KMS-11 (cell line): ENCODE measurements around the gene NFIL3.

ENCODE experiments used
- H2AFZ ChIP-seq: fragments of 200-600 bp; sonication (generic); 2 replicates; pipeline ENCODE4 v1.6.1; 2016; ENCODE audit warnings: antibody characterized with exemption, mixed run types, low read depth
- H3K27ac ChIP-seq: fragments of 200-600 bp; sonication (generic); 2 replicates; pipeline ENCODE4 v1.6.1; 2016; ENCODE audit warnings: mild to moderate bottlenecking, mixed run types
- H3K27me3 ChIP-seq: fragments of 200-600 bp; sonication (generic); 2 replicates; pipeline ENCODE4 v1.6.1; 2017; ENCODE audit warnings: mild to moderate bottlenecking, low read depth, mixed run types, moderate library complexity; ENCODE audit not compliant: insufficient read depth
- H3K36me3 ChIP-seq: fragments of 200-600 bp; sonication (generic); 2 replicates; pipeline ENCODE4 v1.6.1; 2017; ENCODE audit warnings: mild to moderate bottlenecking, mixed run types; ENCODE audit not compliant: insufficient read depth
- H3K4me1 ChIP-seq: fragments of 200-600 bp; sonication (generic); 2 replicates; pipeline ENCODE4 v1.6.1; 2016; ENCODE audit warnings: mild to moderate bottlenecking, low read depth, mixed run types; ENCODE audit not compliant: poor library complexity, severe bottlenecking
- H3K4me2 ChIP-seq: fragments of 200-600 bp; sonication (generic); 2 replicates; pipeline ENCODE4 v1.7.0; 2016; ENCODE audit warnings: mild to moderate bottlenecking, mixed run types
- H3K4me3 ChIP-seq: fragments of 200-600 bp; sonication (generic); IDR thresholded peaks from 2 replicates; pipeline ENCODE4 v1.6.1; 2017; ENCODE audit warnings: low read depth, low read length, mixed read lengths; ENCODE audit not compliant: insufficient read depth
- H3K79me2 ChIP-seq: fragments of 200-600 bp; sonication (generic); 2 replicates; pipeline ENCODE4 v1.6.1; 2016; ENCODE audit warnings: low read depth, mixed run types; ENCODE audit not compliant: insufficient read depth
- H3K9ac ChIP-seq: fragments of 200-600 bp; sonication (generic); 2 replicates; pipeline ENCODE4 v1.6.1; 2016; ENCODE audit warnings: mild to moderate bottlenecking, mixed run types
- H4K20me1 ChIP-seq: fragments of 200-600 bp; sonication (generic); 2 replicates; pipeline ENCODE4 v1.6.1; 2016; ENCODE audit warnings: mild to moderate bottlenecking, mixed run types; ENCODE audit not compliant: insufficient read depth
- TF ChIP-seq, protein P1 (sequence below): fragments of 200-600 bp; sonication (generic); conservative IDR thresholded peaks from 2 replicates; pipeline ENCODE4 v1.6.1; 2017; ENCODE audit warnings: low read depth, mild to moderate bottlenecking, antibody characterized with exemption, low read length, moderate library complexity, mixed read lengths

Gene NFIL3

DNA sequence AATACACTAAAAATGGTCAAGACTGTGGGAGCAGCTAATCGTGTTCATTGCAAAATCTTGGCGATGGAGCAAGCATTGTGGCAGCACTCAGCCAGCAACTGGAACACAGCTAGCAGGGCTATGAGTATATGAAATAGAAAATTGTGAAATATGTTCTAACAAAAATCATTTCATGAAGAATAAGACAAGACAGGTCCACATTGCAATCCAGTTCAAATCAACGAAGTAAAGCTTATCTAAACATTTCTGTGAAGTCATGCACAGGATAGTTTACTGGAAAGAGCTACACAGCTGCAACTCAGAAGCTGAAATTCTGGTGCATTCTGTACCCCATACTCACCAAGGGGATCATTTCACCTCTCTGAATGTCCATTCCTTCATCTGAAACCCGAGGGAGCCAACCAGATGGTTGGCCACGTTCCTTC lies 5.3 kb upstream of the NFIL3 start:
- H3K9ac ChIP-seq = peak overlapping the region; percentile 58
- peak overlapping the region; percentile 99 for H3K4me2 ChIP-seq
- H2AFZ ChIP-seq = no peak overlapping the region
- no peak overlapping the region for H3K4me3 ChIP-seq
- TF ChIP-seq, protein P1, sequence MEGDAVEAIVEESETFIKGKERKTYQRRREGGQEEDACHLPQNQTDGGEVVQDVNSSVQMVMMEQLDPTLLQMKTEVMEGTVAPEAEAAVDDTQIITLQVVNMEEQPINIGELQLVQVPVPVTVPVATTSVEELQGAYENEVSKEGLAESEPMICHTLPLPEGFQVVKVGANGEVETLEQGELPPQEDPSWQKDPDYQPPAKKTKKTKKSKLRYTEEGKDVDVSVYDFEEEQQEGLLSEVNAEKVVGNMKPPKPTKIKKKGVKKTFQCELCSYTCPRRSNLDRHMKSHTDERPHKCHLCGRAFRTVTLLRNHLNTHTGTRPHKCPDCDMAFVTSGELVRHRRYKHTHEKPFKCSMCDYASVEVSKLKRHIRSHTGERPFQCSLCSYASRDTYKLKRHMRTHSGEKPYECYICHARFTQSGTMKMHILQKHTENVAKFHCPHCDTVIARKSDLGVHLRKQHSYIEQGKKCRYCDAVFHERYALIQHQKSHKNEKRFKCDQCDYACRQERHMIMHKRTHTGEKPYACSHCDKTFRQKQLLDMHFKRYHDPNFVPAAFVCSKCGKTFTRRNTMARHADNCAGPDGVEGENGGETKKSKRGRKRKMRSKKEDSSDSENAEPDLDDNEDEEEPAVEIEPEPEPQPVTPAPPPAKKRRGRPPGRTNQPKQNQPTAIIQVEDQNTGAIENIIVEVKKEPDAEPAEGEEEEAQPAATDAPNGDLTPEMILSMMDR = no peak
- no peaks in the 10 kb centered on the region for H3K27me3 ChIP-seq
- peaks cover 30% of the 10 kb centered on the region for H3K79me2 ChIP-seq
- H3K27ac ChIP-seq = peak overlapping the region; percentile 95
- H4K20me1 ChIP-seq = no peaks in the 10 kb centered on the region
- H3K4me1 ChIP-seq = peaks cover 92% of the 10 kb centered on the region
- H3K36me3 ChIP-seq = no peaks in the 10 kb centered on the region

- TF ChIP-seq, protein P1 = no peak
- H3K9ac ChIP-seq = peak overlapping the region; percentile 58
- H3K27me3 ChIP-seq = no peaks in the 10 kb centered on the region
- no peak overlapping the region for H3K4me3 ChIP-seq
- peak overlapping the region; percentile 95 for H3K27ac ChIP-seq
- no peaks in the 10 kb centered on the region for H3K36me3 ChIP-seq
- no peaks in the 10 kb centered on the region for H4K20me1 ChIP-seq
- H3K4me1 ChIP-seq = peaks cover 87% of the 10 kb centered on the region
- no peak overlapping the region for H2AFZ ChIP-seq
- peaks cover 30% of the 10 kb centered on the region for H3K79me2 ChIP-seq
- peak overlapping the region; percentile 99 for H3K4me2 ChIP-seq
Measured at GRCh38 chr9:91428436-91428835, 4.8 kb upstream of the NFIL3 start.

DNA sequence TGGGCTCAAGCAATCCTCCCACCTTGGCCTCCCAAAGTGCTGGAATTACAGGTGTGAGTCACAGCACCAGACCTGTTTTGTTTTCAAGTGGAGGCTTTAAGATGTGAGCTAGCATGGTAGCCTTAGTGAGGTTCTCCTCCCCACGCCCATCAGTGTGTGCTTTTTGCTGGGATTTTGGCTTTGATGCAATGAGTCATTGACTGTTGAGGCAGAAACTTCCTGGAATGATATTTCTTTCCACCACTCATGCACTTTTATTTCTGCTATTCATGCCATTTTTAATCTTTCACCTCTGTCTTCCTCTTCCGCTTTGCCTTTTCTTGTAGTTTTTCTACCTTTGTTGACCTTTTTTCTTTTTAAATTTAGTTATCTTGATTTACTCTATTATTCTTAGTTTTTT lies 4.2 kb upstream of the NFIL3 start:
- Histone ChIP-seq H2AFZ (no peak overlapping the region), H4K20me1 (no peaks in the 10 kb centered on the region), H3K4me1 (peaks cover 82% of the 10 kb centered on the region), H3K36me3 (no peaks in the 10 kb centered on the region), H3K9ac (peak overlapping the region; percentile 58), H3K79me2 (peaks cover 33% of the 10 kb centered on the region), H3K4me3 (no peak overlapping the region), H3K27me3 (no peaks in the 10 kb centered on the region), H3K27ac (peak overlapping the region; percentile 95), H3K4me2 (peak overlapping the region; percentile 99)
- TF ChIP-seq, protein P1 = no peak

DNA sequence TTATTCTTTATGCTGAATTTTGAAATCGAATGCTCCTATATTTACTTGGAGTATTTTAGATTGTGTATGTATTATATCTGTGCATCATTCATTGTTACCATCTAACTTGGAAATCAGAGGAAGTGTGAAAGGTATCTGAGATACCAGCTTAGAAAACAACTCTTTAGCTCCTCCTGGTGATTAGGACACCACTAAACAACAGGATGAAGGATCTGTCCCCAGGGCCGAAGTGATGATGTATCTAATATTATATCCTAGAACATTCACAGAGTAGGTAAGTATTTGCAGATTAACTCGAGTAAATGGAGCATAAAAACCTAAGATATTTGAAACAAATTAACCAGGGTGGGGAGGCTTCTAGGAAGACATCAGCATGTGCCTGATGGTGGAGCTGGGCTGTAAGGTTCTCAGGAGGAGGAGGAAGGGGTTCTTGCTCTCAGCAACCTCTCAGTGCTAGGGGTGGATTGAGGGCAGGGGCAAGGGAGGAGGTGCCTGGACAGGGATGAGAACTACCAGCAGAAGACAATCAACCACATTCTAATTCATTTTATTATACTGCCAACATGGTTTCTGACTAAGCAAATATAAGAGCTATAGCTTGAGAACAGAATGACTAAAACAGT lies 2.6 kb upstream of the NFIL3 start:
- H2AFZ ChIP-seq = no peak overlapping the region
- H3K36me3 ChIP-seq = no peaks in the 10 kb centered on the region
- H3K4me3 ChIP-seq = no peak overlapping the region
- peak overlapping the region; percentile 95 for H3K27ac ChIP-seq
- TF ChIP-seq, protein P1 = peak; percentile 70
- H3K4me1 ChIP-seq = peaks cover 70% of the 10 kb centered on the region
- H4K20me1 ChIP-seq = peaks cover 6% of the 10 kb centered on the region; the same call in 1 of the 2 replicates
- H3K79me2 ChIP-seq = peaks cover 49% of the 10 kb centered on the region
- H3K9ac ChIP-seq = no peak overlapping the region
- peak overlapping the region; percentile 87; the same call in 1 of the 2 replicates for H3K4me2 ChIP-seq
- H3K27me3 ChIP-seq = no peaks in the 10 kb centered on the region
